ENCODE measurements around the gene MRPL24. TPM values are rescaled to one million over a fixed set of nuclear protein-coding genes. Genes with fewer than 3 reads are reported as not detected.

The MRPL24 gene
- polyA plus RNA-seq, 3 donors from 2014 or later, result 75.4 to 126 (median 88.2) TPM

- H3K36me3 Mint-ChIP-seq, result peaks cover 4 to 17% (median 14%) of the 10 kb centered on the region in 3 donors
- no peaks in the 10 kb centered on the region for H3K9me3 Mint-ChIP-seq
- H3K27me3 Mint-ChIP-seq (ENCODE audit: low read depth in 3 of 3), result peaks cover 10 to 27% (median 16%) of the 10 kb centered on the region in 3 donors
- peak within 1 kb of the TSS in 2 of 6 donors; percentile 96 to 100 for H3K27ac Mint-ChIP-seq
- H3K4me3 Mint-ChIP-seq, result no peak within 1 kb of the TSS
- DNase-seq, result no peak
- peaks cover 12 to 35% of the 10 kb centered on the region in 2 donors for H3K4me1 Mint-ChIP-seq
Observed at GRCh38 chr1:156727926-156728598, 12.8 kb downstream of the MRPL24 start, which contains the start of gene METTL25B. TSS of gene METTL25B (plus strand) at chr1:156728469. CDS start at chr1:156729105, 636 bp downstream.

- peak overlapping the region in 2 of 6 donors; percentile 96 to 100 for H3K27ac Mint-ChIP-seq
- H3K27me3 Mint-ChIP-seq (ENCODE audit: low read depth in 3 of 3), result peaks cover 12 to 24% (median 16%) of the 10 kb centered on the region in 3 donors
- H3K36me3 Mint-ChIP-seq, result peaks cover 0 to 14% (median 14%) of the 10 kb centered on the region in 3 donors
- H3K9me3 Mint-ChIP-seq, result no peaks in the 10 kb centered on the region
- H3K4me3 Mint-ChIP-seq, result no peak overlapping the region
- no peak for DNase-seq
- peaks cover 12 to 35% of the 10 kb centered on the region in 2 donors for H3K4me1 Mint-ChIP-seq
Observed at GRCh38 chr1:156727492-156727891, 13.4 kb downstream of the MRPL24 start.

GRCh38 chr1:156726549-156727226 lies 14.2 kb downstream of the MRPL24 start:
- peaks cover 12 to 24% (median 16%) of the 10 kb centered on the region in 3 donors for H3K27me3 Mint-ChIP-seq (ENCODE audit: low read depth in 3 of 3)
- peaks cover 0 to 14% (median 14%) of the 10 kb centered on the region in 3 donors for H3K36me3 Mint-ChIP-seq
- no peaks in the 10 kb centered on the region for H3K9me3 Mint-ChIP-seq
- H3K4me3 Mint-ChIP-seq, result no peak overlapping the region
- H3K27ac Mint-ChIP-seq, result no peak overlapping the region
- peak in 2 of 3 donors; percentile 28 to 42 for DNase-seq
- peaks cover 12 to 35% of the 10 kb centered on the region in 2 donors for H3K4me1 Mint-ChIP-seq

GRCh38 chr1:156725683-156726280 lies 15.1 kb downstream of the MRPL24 start:
- peak; percentile 76 to 79 (median 77) for DNase-seq
- peaks cover 12 to 24% (median 16%) of the 10 kb centered on the region in 3 donors for H3K27me3 Mint-ChIP-seq (ENCODE audit: low read depth in 3 of 3)
- no peaks in the 10 kb centered on the region for H3K9me3 Mint-ChIP-seq
- H3K4me1 Mint-ChIP-seq, result peaks cover 12 to 35% of the 10 kb centered on the region in 2 donors
- H3K4me3 Mint-ChIP-seq, result no peak overlapping the region
- no peak overlapping the region for H3K27ac Mint-ChIP-seq
- peaks cover 3 to 17% (median 14%) of the 10 kb centered on the region in 3 donors for H3K36me3 Mint-ChIP-seq

GRCh38 chr1:156721535-156721934 lies 19.4 kb downstream of the MRPL24 start:
- Mint-ChIP-seq H3K4me1 (peaks cover 3 to 16% of the 10 kb centered on the region in 2 donors), H3K36me3 (peaks cover 7 to 22% (median 18%) of the 10 kb centered on the region in 3 donors), H3K9me3 (no peaks in the 10 kb centered on the region), H3K27me3 (ENCODE audit: low read depth in 3 of 3) (peaks cover 0 to 3% (median 2%) of the 10 kb centered on the region in 3 donors), H3K27ac (no peak overlapping the region), H3K4me3 (no peak overlapping the region)
- no peak for DNase-seq

- Mint-ChIP-seq H3K27ac (no peak overlapping the region), H3K4me3 (no peak overlapping the region), H3K27me3 (ENCODE audit: low read depth in 3 of 3) (peaks cover 0 to 3% (median 2%) of the 10 kb centered on the region in 3 donors), H3K4me1 (peaks cover 3 to 16% of the 10 kb centered on the region in 2 donors), H3K36me3 (peaks cover 7 to 22% (median 18%) of the 10 kb centered on the region in 3 donors), H3K9me3 (peaks cover 0 to 3% (median 0%) of the 10 kb centered on the region in 6 donors)
- DNase-seq, result no peak
Observed at GRCh38 chr1:156721131-156721530, 19.8 kb downstream of the MRPL24 start.

GRCh38 chr1:156717351-156717750 lies 23.5 kb downstream of the MRPL24 start:
- Mint-ChIP-seq H3K36me3 (peaks cover 4 to 20% (median 16%) of the 10 kb centered on the region in 3 donors), H3K27ac (peak overlapping the region in 3 of 6 donors; percentile 7 to 12 (median 9)), H3K4me1 (peaks cover 0 to 3% of the 10 kb centered on the region in 2 donors)

GRCh38 chr1:156714830-156715229 lies 26.1 kb downstream of the MRPL24 start:
- Mint-ChIP-seq H3K27ac (no peak overlapping the region), H3K4me1 (peaks cover 0 to 3% of the 10 kb centered on the region in 2 donors), H3K27me3 (ENCODE audit: low read depth in 3 of 3) (peaks cover 0 to 5% (median 1%) of the 10 kb centered on the region in 3 donors), H3K36me3 (peaks cover 4 to 17% (median 13%) of the 10 kb centered on the region in 3 donors), H3K4me3 (no peak overlapping the region), H3K9me3 (peaks cover 0 to 3% (median 0%) of the 10 kb centered on the region in 6 donors)
- DNase-seq, result no peak

More at GRCh38 chr1:156717351-156717750, 23.5 kb downstream of the MRPL24 start:
- Mint-ChIP-seq H3K9me3 (peaks cover 0 to 3% (median 0%) of the 10 kb centered on the region in 6 donors), H3K4me3 (no peak overlapping the region), H3K27me3 (ENCODE audit: low read depth in 3 of 3) (peaks cover 0 to 1% (median 0%) of the 10 kb centered on the region in 3 donors)
- DNase-seq, result no peak

- H3K27ac Mint-ChIP-seq, result no peak overlapping the region
- no peak for DNase-seq
- peaks cover 0 to 5% (median under 1%) of the 10 kb centered on the region in 3 donors for H3K27me3 Mint-ChIP-seq (ENCODE audit: low read depth in 3 of 3)
- peaks cover 0 to 3% of the 10 kb centered on the region in 2 donors for H3K4me1 Mint-ChIP-seq
- no peak overlapping the region for H3K4me3 Mint-ChIP-seq
- peaks cover 4 to 17% (median 13%) of the 10 kb centered on the region in 3 donors for H3K36me3 Mint-ChIP-seq
- peaks cover 0 to 3% (median 0%) of the 10 kb centered on the region in 6 donors for H3K9me3 Mint-ChIP-seq
Observed at GRCh38 chr1:156712626-156713025, 28.3 kb downstream of the MRPL24 start.

GRCh38 chr1:156711011-156711817 lies 29.7 kb downstream of the MRPL24 start:
- Mint-ChIP-seq H3K4me3 (no peak overlapping the region), H3K36me3 (peaks cover 0 to 12% (median 8%) of the 10 kb centered on the region in 3 donors), H3K27me3 (ENCODE audit: low read depth in 3 of 3) (peaks cover 0 to 6% (median 0%) of the 10 kb centered on the region in 3 donors), H3K9me3 (peaks cover 0 to under 1% (median 0%) of the 10 kb centered on the region in 6 donors), H3K27ac (no peak overlapping the region), H3K4me1 (peaks cover 8 to 10% of the 10 kb centered on the region in 2 donors)
- no peak for DNase-seq

GRCh38 chr1:156709757-156710489 lies 31.0 kb downstream of the MRPL24 start:
- Mint-ChIP-seq H3K4me1 (peaks cover 20 to 22% of the 10 kb centered on the region in 2 donors), H3K4me3 (no peak overlapping the region), H3K36me3 (peaks cover 0 to 4% (median 1%) of the 10 kb centered on the region in 3 donors), H3K9me3 (no peaks in the 10 kb centered on the region), H3K27ac (no peak overlapping the region), H3K27me3 (ENCODE audit: low read depth in 3 of 3) (peaks cover 0 to 7% (median 4%) of the 10 kb centered on the region in 3 donors)
- no peak for DNase-seq

GRCh38 chr1:156709031-156709430 lies 31.9 kb downstream of the MRPL24 start:
- Mint-ChIP-seq H3K4me3 (no peak overlapping the region), H3K27me3 (ENCODE audit: low read depth in 3 of 3) (peaks cover 0 to 8% (median 4%) of the 10 kb centered on the region in 3 donors), H3K36me3 (no peaks in the 10 kb centered on the region), H3K9me3 (no peaks in the 10 kb centered on the region), H3K27ac (no peak overlapping the region), H3K4me1 (peaks cover 28 to 31% of the 10 kb centered on the region in 2 donors)
- DNase-seq, result no peak
